Hematopoietic multipotent progenitor cell treated with erythropoietin and hydrocortisone succinate and interleukin-3 and kit ligand, for 8 days (in vitro differentiated cells): ENCODE measurements around the gene ACAP1.

Experiments
- DNase-seq: peaks from one replicate; pipeline ENCODE4 v3.0.0-alpha.2; 2015

ACAP1 gene

GRCh38 chr17:7336240-7337175, at the start of gene ACAP1:
Gene ACAP1, plus strand, starts transcription at chr17:7336529. Its CDS starts 206 bp downstream, at chr17:7336735.
- peak; percentile 86 for DNase-seq

DNA sequence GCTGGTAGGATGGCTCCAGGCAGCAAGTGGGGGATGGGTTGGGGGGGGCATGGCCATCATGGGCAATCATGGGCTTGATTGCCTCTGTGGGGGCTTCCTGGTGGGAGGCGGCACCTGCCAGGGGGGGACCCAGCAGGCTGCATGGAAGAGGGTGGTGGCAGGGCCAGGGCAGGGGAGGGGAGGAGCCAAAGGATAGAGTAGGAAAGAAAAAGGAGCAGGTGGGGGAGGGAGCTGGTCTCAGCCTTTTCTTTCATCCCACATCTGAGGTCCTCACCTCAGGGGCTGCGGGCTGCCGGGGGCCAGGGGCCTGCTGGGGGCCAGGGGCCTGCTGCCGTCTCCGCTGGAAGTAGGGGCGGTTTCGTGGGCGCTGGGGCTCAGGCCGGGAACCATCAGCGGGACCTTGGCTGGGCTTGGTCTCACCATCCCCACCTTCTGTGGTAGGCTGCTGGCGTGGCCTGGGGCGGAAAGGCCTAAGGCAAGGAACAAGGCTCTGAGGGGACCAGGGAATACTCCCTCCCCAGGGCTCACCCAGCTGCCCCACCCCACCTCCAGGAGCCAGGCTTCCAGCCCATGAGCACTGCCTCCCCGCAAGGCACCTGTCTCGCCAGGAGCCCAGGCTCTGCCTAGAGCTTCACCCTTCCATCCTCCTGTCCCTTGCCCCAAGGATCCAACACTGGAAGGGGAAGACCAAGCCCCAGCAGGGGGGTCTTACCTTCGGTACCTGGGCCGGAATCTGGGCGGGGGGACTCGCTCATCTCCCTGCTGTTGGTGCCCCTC, 46.9 kb upstream of the ACAP1 start:
- DNase-seq, result no peak

- no peak for DNase-seq
Measured at GRCh38 chr17:7290166-7290565, 46.2 kb upstream of the ACAP1 start.

DNA sequence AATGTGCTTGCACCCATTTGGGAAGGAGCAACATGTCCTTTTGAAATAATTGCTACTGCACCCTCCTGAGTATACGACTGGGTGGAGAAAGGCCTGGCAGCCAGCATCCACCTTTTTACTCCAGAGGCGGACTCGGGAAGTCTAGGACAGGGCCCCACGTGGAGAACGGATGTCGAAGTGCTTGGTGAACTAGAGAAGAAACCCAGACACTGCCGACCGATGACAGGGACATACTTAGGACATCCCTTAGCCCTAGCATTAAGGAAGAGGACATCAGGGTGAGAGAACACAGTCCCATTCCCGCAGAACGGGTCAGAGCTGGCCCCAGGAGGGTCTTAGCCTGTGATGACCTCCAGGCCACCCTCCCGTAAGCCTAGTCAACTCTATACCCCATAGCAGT, 45.6 kb upstream of the ACAP1 start:
- DNase-seq, result no peak

DNA sequence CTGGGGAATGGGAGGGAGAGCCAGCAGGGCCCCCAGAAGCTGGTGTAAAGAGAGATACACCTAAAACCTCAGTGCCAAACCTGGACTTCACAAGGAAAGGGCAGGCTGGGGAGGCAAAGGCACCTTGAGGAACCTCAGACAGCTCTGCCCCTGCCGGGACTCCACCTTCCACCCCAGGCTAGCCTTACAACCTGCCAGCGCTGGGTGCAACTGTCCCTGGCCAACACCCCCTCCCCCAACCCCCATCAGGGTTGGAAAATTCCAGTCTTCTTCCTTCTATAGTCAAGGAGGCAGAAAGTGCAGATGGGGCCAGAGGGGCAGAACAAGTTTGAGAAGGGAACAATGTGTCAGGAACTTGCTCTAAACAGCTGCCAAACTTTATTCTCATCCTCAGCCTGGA, 44.1 kb upstream of the ACAP1 start:
- DNase-seq, result no peak

GRCh38 chr17:7292729-7293128, 43.6 kb upstream of the ACAP1 start:
- DNase-seq, result no peak

- no peak for DNase-seq
Measured at GRCh38 chr17:7293159-7293558, 43.2 kb upstream of the ACAP1 start.

GRCh38 chr17:7293816-7294613, 42.3 kb upstream of the ACAP1 start:
- DNase-seq, result peak; percentile 72

DNA sequence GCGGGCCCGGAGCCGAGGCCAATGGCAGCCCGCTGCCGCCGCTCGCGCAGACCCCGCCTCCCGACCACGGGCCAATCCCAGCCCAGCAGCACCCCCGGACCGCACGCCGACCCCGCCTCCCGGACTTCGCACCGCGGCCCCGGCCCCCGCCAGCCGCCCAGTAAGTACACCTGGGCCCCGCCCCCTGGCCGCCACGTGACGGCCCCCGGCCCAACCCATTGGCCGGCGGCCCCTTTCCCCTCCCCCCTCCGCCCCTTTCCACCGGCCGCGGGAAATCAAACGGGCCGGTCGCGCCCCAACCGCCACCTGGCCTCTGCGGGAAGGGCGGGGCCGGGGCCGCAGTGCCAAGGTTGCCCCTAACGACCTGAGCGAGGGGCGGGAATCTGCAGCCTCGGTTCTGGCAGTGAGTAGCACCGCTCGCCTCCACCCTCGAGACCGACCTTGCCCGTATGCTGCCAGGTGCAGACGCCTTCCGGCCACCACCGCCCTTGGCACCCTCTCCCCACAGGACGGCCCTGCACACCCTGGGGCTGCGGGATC, 41.6 kb upstream of the ACAP1 start, which contains the start of gene YBX2:
Gene YBX2, minus strand, starts transcription at position 26 of the 540 bp plus-strand sequence. CDS start 139 bp downstream, outside the sequence.
- peak; percentile 72 for DNase-seq

- DNase-seq, result no peak
Measured at GRCh38 chr17:7295230-7296180, 40.8 kb upstream of the ACAP1 start.

DNA sequence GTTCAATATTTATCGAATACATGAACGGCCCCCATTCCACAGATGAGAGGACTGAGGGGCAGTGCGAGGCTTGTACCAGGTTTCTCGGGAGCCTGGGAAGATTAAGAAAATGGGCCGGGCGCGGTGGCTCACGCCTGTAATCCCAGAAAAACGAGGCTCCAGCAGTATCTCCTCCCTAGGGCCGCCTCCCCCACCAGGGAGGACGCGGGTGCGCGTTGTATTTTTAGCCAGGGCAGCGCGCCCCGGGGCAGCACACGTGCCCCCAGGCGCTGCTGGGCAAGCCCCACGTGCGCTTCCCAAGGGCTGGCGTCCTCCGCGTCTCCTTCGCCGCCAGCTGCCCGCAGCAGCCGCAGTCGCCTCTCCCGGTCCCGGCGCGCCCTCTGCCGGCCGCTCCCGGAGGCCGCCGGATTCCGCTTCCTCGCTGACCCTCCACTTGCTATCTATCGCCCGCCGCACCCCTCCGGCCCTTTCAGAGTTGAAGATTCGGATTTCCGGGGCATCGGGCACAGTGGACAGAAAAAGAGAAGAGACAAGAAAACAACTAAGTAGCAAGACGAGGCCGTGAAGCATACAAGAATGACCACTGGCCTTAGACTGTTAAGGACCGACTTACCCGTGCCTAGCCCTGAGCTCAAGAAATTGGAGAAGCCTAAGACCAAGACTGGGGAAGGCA, 40.0 kb upstream of the ACAP1 start:
- peak; percentile 83 for DNase-seq

GRCh38 chr17:7304179-7304578, 32.1 kb upstream of the ACAP1 start:
- no peak for DNase-seq

GRCh38 chr17:7306911-7307685, 29.2 kb upstream of the ACAP1 start, which contains the start of gene EIF5A:
Gene EIF5A, plus strand, starts transcription at chr17:7307628. Its CDS starts 2,008 bp downstream, at chr17:7309636.
- peak; percentile 100 for DNase-seq

GRCh38 chr17:7307686-7308624, 28.4 kb upstream of the ACAP1 start:
- peak; percentile 55 for DNase-seq

- peak; percentile 92 for DNase-seq
Measured at GRCh38 chr17:7308625-7309433, 27.5 kb upstream of the ACAP1 start.

DNA sequence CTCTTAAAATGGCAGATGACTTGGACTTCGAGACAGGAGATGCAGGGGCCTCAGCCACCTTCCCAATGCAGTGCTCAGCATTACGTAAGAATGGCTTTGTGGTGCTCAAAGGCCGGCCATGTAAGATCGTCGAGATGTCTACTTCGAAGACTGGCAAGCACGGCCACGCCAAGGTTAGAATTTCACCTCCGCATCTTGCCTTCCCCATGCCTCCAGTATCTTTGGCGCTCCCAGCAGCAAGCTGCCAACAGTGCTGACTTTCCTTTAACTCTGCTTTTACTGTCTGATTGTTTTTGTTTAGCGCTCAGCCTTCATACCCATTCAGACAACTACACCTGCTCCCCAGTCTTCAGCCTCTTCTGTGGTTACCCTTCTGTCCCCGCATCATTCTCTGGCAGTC, 26.7 kb upstream of the ACAP1 start:
- DNase-seq, result no peak

GRCh38 chr17:7311110-7311705, 25.1 kb upstream of the ACAP1 start:
- no peak for DNase-seq
